Smooth muscle cell of trachea (primary cell): ENCODE data around the gene SYAP1. TPM values are rescaled to one million over a fixed set of nuclear protein-coding genes. Genes with fewer than 3 reads are reported as not detected.

Experiments used
- total RNA-seq: library from RNA; depleted of rRNA; stranded (reverse); fragments of >200 nt; gene quantifications from 2 replicates; pipeline ENCODE4 v1.2.1, GENCODE V29; 2014

The SYAP1 gene
- 31.1 and 35.8 TPM in 2 replicates for total RNA-seq

GRCh38 chrX:16719334-16720084, at the start of gene SYAP1:
Gene SYAP1, plus strand, starts transcription at chrX:16719612. Its CDS starts 113 bp downstream, at chrX:16719725.

GRCh38 chrX:16712548-16713155, 6.8 kb upstream of the SYAP1 start, which contains the start of gene CTPS2:
Gene CTPS2, minus strand, starts transcription at chrX:16712669. Its CDS starts 9,767 bp downstream, at chrX:16702902.

GRCh38 chrX:16786139-16786790, 66.9 kb downstream of the SYAP1 start, which contains the start of gene TXLNG:
Gene TXLNG, plus strand, starts transcription at chrX:16786466. Its CDS starts 22 bp downstream, at chrX:16786488.

Other genes starting within 250 kb of the SYAP1 start
- not detected in 2 replicates for gene S100G, start 69.5 kb upstream of the SYAP1 start, total RNA-seq
- 10.9 and 11.5 TPM in 2 replicates for gene CTPS2, start 6.9 kb upstream of the SYAP1 start, total RNA-seq
- 9.2 and 10.8 TPM in 2 replicates for gene TXLNG, start 66.9 kb downstream of the SYAP1 start, total RNA-seq
- gene RBBP7, start 150.8 kb downstream of the SYAP1 start, total RNA-seq: 94.4 and 184 TPM in 2 replicates
- gene REPS2, start 227.0 kb downstream of the SYAP1 start, total RNA-seq: 0.73 and 0.99 TPM in 2 replicates